Stomach (tissue), 4 donors: ENCODE data around the gene SLC4A3.

ENCODE experiments used
- CTCF ChIP-seq, 7 experiments: fragments of 450-650 bp in 4 of 7; fragments of 200-600 bp in 3 of 7; sonication (generic) in 3 of 7; IDR thresholded peaks; one replicate each; pipeline ENCODE4 v1.5.1; 2016 to 2019; ENCODE audit warnings: antibody characterized with exemption in 7 of 7, control low read depth in 2 of 7, mild to moderate bottlenecking in 1 of 7
- POLR2A ChIP-seq, 4 donors: fragments of 450-650 bp; IDR thresholded peaks; one replicate each; pipeline ENCODE4 v1.6.1; 2016; ENCODE audit warnings: antibody characterized with exemption in 4 of 4, control low read depth in 2 of 4, mild to moderate bottlenecking in 1 of 4, moderate library complexity in 1 of 4
- POLR2AphosphoS5 ChIP-seq, 3 donors: sonication (generic); formaldehyde crosslinking; IDR thresholded peaks; one replicate each; pipeline ENCODE4 v1.6.1; 2016; ENCODE audit warnings: antibody characterized with exemption in 3 of 3

DNA sequence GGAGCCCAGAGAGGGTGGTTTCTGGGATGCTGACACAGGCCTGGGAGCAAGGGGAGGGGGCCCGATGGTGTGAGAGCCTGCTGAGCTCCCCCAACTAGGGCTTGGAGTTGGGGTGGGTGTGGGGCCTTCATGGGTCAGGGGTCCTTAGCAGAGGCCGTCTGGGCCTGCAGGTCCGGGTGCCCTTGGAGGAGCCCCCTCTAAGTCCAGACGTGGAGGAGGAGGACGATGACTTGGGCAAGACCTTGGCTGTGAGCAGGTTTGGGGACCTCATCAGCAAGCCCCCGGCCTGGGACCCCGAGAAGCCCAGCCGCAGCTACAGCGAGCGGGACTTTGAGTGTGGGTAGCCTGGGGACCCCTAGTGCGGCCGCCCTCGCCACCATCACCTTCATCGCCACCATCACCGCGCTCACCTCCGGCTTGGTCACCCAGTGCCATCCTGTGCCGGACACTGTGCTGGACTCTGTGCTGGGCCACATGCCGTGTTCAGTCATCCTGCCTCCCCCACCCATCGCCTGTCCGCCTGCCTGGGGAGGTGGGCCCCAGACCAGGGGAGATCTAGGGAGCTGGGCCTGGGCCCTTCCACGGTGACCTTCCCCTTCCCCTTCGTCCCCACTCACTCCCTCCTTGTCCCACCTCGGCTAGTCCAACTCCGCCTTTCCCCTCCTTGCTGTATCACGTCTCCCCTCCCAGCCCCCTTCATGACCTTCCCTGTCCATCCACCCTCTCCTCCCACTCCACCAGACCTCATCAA is 980 bp downstream of the SLC4A3 start:
- TF ChIP-seq CTCF (IDR thresholded peaks at IDR 0.05) = no peak
- no peak for TF ChIP-seq POLR2AphosphoS5 (IDR thresholded peaks at IDR 0.05)
- TF ChIP-seq POLR2A (IDR thresholded peaks at IDR 0.05) = no peak
